K562 (cell line): ENCODE measurements around the gene RXRA.

ENCODE experiments used
- BMI1 ChIP-seq: fragments of 150-350 bp; IDR thresholded peaks from 2 replicates; pipeline ENCODE4 v1.6.1; 2014; ENCODE audit warnings: low read length
- BRD9 ChIP-seq: fragments of 450-650 bp; IDR thresholded peaks from 2 replicates; pipeline ENCODE4 v1.6.1; 2018; ENCODE audit warnings: low read depth; ENCODE audit not compliant: partially characterized antibody
- CTCF ChIP-seq, 3 experiments: IDR thresholded peaks in 2 of 3; conservative IDR thresholded peaks in 1 of 3; 2 replicates each; pipeline ENCODE4 v1.5.1; 2011 to 2012; ENCODE audit warnings: low read length in 3 of 3, mild to moderate bottlenecking in 3 of 3, control low read depth in 2 of 3, improper control_type of control experiment in 1 of 3, inconsistent platforms in 1 of 3, low read depth in 1 of 3, mixed read lengths in 1 of 3, moderate library complexity in 1 of 3; ENCODE audit not compliant: insufficient read depth in 2 of 3
- CUX1 ChIP-seq: fragments of 200-800 bp; sonication (Bioruptor generic); IDR thresholded peaks from 2 replicates; pipeline ENCODE4 v1.6.1; 2016; ENCODE audit warnings: missing genetic modification characterization, missing compliant biosample characterization
- HINFP ChIP-seq: fragments of 450-650 bp; conservative IDR thresholded peaks from 2 replicates; pipeline ENCODE4 v1.6.1; 2016; ENCODE audit warnings: missing genetic modification characterization, low read depth, mild to moderate bottlenecking, control low read depth, missing compliant biosample characterization
- NFE2L1 ChIP-seq: fragments of 450-650 bp; IDR thresholded peaks from 2 replicates; pipeline ENCODE4 v1.6.1; 2016; ENCODE audit warnings: missing genetic modification characterization, low read depth, mild to moderate bottlenecking, missing compliant biosample characterization, moderate library complexity, borderline replicate concordance
- POLR2A ChIP-seq: fragments of 450-650 bp; conservative IDR thresholded peaks from 2 replicates; pipeline ENCODE4 v1.6.1; 2016
- RBFOX2 ChIP-seq: fragments of 200-400 bp; formaldehyde crosslinking; IDR thresholded peaks from 2 replicates; pipeline ENCODE4 v1.6.1; 2017; ENCODE audit warnings: low read depth, mild to moderate bottlenecking, low read length, moderate library complexity
- TBL1XR1 ChIP-seq, 2 experiments: IDR thresholded peaks; 2 replicates each; pipeline ENCODE4 v1.6.1; 2012; ENCODE audit warnings: improper control_type of control experiment in 2 of 2, low read length in 2 of 2, mild to moderate bottlenecking in 1 of 2
- THAP12 ChIP-seq: fragments of 250-450 bp; sonication (Bioruptor Pico); IDR thresholded peaks from 2 replicates; pipeline ENCODE4 v1.9.0; 2021; ENCODE audit warnings: mild to moderate bottlenecking, inconsistent platforms
- ZNF232 ChIP-seq: sonication (generic); formaldehyde crosslinking; IDR thresholded peaks from 2 replicates; pipeline ENCODE4 v1.8.0; 2022; ENCODE audit warnings: mild to moderate bottlenecking, missing genetic modification reagents
- ZNF277 ChIP-seq: fragments of 250-450 bp; sonication (Bioruptor Pico); IDR thresholded peaks from 2 replicates; pipeline ENCODE4 v1.8.0; 2022; ENCODE audit warnings: inconsistent platforms, mild to moderate bottlenecking, moderate library complexity, borderline replicate concordance
- ZNF740 ChIP-seq, 3 experiments: fragments of 200-800 bp in 1 of 3; sonication (Bioruptor generic) in 1 of 3; sonication (generic) in 1 of 3; formaldehyde crosslinking in 1 of 3; IDR thresholded peaks; 2 replicates each; pipeline versions ENCODE4 v1.6.1 to v1.8.0; 2016 to 2022; ENCODE audit warnings: mild to moderate bottlenecking in 2 of 3, missing compliant biosample characterization in 2 of 3, missing genetic modification characterization in 2 of 3, missing genetic modification reagents in 1 of 3

- TF ChIP-seq HINFP (tag) (no peak), THAP12 (no peak), RBFOX2 (no peak), ZNF232 (no peak), TBL1XR1 (IDR thresholded peaks at IDR 0.05; ENCODE audit: low read length in 2 of 2) (no peak), BRD9 (no peak), CUX1 (CRISPR knock-in tag) (no peak), ZNF277 (CRISPR knock-in tag) (no peak), CTCF (IDR thresholded peaks at IDR 0.05 in 2 of 3, conservative IDR thresholded peaks at IDR 0.05 in 1 of 3; ENCODE audit: insufficient read depth in 2 of 3, low read depth in 1 of 3, low read length in 3 of 3) (no peak), POLR2A (no peak), BMI1 (no peak), ZNF740 (CRISPR knock-in tag; IDR thresholded peaks at IDR 0.05) (no peak), ZNF740 (tag; IDR thresholded peaks at IDR 0.05) (no peak), NFE2L1 (tag) (no peak)
Measured at GRCh38 chr9:134327671-134328231, 1.5 kb downstream of the RXRA start.
